NCI-H2107 (cell line): ENCODE measurements around the gene PCK1.

ENCODE experiments used
- DNase-seq: peaks from one replicate; lab custom pipeline; 2025; lab: John Stamatoyannopoulos, UW

The PCK1 gene

DNA sequence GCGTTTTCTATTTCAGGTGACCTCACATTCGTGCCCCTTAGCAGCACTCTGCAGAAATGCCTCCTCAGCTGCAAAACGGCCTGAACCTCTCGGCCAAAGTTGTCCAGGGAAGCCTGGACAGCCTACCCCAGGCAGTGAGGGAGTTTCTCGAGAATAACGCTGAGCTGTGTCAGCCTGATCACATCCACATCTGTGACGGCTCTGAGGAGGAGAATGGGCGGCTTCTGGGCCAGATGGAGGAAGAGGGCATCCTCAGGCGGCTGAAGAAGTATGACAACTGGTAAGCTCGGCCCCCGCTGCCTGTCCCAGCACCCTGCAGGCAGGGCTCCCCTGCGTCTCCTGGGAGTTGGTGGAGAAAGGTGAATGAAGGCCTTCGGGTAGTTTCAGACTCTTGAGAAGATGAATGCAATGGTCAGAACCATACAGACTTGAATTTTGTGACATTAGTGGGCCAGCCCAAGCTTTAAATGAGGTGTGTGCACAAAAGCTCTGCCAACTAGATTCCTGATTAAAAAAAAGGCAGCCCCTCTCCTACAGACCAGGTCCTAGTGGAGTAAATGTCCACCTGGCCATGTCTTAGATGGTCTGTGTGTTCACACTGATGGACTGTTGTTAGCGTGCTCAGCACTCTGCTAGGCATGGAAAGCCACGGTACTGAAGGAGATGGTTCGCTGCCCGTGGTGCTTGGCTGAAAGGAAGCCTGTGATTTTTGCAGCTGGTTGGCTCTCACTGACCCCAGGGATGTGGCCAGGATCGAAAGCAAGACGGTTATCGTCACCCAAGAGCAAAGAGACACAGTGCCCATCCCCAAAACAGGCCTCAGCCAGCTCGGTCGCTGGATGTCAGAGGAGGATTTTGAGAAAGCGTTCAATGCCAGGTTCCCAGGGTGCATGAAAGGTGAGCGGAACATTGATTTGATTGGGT is 708 bp downstream of the PCK1 start:
- DNase-seq, result no peak

DNA sequence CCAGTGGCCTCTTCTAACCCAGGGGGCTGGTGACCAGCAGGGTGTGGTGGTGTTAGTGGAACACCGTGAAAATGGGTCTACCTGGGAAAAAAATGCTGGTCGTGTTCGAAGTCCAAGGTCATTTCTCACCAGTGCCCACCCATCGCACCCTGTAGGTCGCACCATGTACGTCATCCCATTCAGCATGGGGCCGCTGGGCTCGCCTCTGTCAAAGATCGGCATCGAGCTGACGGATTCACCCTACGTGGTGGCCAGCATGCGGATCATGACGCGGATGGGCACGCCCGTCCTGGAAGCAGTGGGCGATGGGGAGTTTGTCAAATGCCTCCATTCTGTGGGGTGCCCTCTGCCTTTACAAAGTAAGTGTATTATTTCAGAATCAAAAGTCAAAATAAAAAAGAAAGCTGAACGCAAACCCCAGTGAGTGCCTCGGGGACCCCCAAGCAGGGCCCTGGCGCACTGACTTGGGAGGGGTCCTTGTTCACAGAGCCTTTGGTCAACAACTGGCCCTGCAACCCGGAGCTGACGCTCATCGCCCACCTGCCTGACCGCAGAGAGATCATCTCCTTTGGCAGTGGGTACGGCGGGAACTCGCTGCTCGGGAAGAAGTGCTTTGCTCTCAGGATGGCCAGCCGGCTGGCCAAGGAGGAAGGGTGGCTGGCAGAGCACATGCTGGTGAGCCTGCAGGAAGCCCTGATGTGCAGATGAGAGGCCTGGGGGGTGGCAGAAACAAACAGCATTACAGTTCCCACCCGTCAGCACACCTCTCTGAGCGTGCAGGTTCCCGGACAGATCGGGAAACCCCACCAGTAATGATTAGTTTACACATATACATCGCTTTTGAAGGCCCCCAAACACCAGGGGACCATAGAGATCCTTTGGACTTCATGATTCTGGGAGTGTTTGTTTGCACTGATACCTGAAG is 1.9 kb downstream of the PCK1 start:
- no peak for DNase-seq

DNA sequence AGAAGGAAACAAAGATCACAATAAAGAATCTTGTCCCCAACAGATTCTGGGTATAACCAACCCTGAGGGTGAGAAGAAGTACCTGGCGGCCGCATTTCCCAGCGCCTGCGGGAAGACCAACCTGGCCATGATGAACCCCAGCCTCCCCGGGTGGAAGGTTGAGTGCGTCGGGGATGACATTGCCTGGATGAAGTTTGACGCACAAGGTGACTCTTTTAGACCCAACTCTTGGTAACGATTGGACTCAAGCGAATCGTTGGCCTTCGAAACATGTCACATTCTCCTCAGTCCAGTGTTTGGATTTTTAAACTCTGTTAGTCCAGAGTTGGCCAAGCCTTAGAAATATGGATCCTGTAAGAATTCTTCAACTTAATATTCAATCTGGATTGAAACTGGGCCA is 2.6 kb downstream of the PCK1 start:
- no peak for DNase-seq

DNA sequence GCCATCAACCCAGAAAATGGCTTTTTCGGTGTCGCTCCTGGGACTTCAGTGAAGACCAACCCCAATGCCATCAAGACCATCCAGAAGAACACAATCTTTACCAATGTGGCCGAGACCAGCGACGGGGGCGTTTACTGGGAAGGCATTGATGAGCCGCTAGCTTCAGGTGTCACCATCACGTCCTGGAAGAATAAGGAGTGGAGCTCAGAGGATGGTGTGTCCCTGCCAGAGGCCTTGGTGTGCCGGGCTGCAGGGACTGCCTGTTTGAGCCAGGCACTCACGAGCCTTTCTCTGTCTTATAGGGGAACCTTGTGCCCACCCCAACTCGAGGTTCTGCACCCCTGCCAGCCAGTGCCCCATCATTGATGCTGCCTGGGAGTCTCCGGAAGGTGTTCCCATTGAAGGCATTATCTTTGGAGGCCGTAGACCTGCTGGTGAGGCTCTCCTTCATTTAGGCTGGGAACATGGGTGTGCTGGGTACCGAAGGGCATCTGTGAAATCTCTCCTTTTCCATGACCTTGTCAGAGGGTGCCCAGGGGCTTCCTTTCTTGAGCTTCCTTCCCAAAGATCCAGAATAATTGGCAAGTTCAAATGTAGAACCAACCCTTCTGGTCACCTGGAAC is 3.4 kb downstream of the PCK1 start:
- no peak for DNase-seq

DNA sequence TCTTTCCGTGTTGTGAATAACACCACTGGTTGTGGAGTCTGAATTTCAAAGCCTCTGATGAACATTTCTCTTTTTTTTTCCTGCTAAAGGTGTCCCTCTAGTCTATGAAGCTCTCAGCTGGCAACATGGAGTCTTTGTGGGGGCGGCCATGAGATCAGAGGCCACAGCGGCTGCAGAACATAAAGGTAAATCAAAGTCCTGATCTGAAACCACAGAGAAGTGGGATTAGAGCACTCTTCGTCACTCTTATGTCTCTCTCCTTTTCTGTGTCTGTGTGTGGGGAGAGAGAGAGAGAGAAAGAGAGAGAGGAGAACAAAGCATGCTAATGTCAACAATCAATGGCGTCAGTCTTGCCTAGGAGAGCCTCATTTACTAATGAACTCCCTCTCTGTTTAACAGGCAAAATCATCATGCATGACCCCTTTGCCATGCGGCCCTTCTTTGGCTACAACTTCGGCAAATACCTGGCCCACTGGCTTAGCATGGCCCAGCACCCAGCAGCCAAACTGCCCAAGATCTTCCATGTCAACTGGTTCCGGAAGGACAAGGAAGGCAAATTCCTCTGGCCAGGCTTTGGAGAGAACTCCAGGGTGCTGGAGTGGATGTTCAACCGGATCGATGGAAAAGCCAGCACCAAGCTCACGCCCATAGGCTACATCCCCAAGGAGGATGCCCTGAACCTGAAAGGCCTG is 4.2 kb downstream of the PCK1 start:
- DNase-seq, result no peak

DNA sequence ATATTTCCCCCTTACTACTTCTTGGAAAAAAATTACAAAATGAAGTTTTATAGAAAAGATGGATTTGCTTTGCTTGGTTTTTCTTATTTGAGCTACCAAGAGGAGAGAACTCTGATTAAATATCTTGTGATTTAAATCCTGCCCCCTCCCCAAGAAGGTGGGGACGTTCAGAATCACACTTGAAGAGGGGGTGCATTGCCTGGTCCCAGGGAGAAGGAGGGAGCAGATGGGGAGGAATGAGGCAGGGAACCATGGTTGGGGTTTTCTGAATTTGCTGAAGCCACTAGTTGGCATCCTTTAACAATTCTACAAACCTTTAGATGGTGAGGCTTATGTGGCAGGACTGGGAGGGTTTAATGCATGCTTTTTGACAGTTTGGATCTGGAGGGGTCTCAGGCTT is 5.5 kb downstream of the PCK1 start:
- DNase-seq, result no peak

DNA sequence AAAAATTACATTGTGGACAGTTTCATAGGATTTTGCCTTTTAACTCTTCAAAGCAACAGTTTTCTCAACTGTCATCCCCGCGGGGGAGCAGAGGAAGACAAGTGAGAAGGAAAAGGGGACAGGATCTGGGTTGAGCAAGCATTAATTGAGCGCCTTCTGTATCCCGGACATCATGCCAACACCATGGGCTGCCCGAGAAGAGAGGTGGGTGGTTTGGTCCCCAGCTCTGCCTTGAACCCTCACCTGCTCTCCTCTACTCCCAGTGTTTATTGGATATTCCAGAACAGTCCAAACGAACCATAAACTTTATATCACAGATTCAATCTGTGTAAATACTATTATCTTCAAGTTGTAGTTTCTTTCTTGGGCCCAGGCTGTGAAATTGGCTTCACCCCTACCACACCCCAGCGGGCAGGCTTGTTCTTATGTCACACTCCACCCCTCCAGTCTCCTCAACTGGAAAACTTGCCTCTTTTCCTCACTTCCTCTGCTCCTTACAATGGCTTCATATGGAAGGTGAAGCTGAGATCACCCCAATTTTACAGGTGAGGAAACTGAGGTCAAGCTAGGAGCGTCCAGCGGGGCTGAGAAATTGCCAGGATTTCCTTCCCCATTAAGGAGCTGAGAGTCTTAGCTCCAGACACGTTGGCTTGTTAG is 6.0 kb downstream of the PCK1 start:
- DNase-seq, result no peak

DNA sequence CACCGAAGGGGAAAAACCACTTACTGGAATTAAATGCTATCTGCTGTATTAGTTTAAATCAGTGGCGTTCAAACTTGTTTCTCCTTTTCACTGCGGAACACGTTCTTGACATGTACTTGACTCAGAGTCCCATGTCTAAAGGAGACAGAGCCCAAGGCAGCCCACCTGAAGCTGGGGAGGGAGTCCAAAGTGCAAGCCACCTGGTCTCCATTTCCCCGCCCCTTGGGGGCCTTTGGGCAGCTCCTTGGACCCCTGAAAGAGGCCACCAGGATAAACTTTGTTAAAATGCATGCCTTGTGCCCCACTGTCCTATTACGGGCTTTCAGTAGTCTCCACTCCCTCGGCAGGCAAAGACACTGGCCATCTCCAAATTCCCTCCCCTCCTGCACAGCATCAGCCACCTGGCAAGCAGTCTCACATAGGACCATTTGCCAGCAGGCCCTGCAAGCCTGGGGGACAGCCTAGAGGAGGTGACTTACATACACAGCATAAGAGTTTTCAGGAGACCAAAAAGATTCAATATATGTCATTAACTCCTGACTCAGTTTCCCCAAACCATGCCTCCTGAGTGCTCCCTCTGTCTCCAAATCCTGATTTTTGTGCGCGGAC is 6.7 kb downstream of the PCK1 start:
- DNase-seq, result no peak

DNA sequence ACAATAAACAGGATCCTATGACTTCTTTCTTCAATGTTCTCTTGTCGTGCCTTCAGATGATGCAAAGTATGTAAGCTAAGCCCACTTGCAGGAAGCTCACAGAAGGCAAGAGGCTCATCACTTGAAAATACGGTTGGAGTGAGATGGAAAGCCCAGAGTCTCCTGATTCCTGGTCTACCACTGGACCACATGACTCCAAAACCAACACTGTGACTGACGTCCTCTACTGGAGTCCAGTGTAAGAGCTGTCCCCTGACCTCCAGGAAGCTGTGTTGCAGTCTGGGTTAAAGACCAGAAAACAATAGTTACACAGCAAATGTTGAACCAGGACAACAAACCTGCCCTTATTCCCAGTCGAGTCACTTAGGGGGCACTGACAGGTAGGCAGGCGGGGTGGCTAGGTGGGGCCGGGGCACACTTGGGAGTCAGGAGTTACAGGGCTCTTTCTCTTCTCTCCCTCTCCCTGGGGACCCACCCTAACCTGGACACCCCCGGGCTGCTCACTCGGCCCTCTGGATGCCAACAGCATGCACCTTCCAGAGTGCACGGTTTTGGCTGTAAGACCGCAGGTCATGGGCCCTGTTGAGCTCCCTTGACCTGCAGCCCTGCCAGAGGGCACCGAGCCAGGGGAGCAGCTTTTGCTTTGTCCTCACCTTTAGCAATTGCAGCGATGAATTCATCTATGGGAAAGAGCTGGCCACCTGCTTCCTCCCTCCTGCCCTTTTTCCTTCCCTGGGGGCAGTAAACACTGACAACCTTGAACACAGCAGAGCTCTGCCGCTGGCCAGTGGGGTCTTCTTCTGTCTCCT is 7.4 kb downstream of the PCK1 start:
- DNase-seq, result no peak

DNA sequence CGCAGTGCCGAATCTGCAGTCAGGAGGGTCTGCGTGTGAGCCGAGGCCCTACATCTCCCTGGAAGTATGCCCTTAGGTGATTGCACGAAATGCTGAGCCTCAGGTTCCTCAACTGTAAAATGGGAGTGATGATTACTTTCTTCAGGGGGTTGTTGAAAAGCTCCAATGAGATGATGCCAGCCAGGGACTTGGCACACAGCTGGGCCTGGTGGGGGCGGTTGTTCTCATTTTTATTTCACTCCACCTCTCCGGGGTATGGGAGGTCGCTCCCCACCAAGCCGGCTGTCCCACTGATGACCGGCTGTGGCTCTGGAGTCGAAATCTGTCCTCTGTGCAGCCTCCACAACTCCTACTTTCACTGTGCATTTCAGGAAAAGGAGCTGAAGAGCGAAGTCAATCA is 8.1 kb downstream of the PCK1 start:
- no peak for DNase-seq

DNA sequence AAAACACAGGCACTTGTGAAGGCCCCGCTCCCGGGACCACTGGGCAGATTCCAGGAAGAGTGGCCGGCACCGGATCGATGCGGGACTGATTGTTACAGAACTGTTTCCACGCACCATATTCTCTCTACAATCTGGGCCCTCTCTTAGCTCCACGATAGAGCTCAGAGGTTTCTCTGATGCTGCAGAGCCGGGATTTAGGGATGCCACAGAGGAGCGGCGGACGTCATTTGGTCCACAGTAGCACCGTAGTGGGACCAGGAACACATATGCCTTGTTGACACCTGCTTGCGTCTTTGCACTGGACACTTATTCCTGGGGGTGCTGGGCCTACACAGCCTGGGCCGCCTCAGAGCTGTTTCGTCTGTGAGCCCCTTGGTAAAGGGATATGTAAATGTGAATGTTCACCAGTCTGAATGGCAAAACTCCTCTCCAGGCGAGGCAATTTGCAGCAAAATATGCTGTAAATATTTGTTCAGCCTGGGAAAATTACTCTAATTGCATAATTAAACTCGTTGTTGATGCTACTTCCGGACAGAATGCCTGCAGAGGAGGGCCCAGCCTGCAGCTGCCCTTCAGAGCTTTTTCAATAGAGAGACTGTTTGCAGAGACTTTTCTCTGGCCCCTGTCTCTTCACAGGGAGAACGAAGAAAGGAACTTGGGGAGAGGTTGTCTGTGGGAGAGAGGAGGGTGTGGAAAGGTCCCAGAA is 9.4 kb downstream of the PCK1 start:
- no peak for DNase-seq

DNA sequence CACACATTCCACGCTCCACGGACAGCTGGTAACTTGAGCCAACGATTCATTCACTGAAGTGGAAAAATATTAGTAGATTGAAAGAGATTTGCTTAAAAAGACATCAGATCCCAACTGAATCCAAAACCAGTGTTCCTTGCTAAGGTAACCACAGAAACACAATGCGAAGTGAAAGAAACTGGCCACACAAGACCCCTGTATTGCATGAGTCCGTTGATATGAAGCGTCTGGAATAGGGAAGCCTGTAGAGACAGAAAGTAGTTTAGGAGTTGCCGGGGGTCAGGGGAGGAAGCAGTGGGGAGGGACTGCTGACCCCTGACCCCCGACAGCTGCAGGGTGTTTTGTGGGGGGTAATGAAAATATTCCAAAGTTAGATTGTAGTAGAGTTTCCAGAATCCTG is 10.0 kb downstream of the PCK1 start:
- DNase-seq, result no peak

DNA sequence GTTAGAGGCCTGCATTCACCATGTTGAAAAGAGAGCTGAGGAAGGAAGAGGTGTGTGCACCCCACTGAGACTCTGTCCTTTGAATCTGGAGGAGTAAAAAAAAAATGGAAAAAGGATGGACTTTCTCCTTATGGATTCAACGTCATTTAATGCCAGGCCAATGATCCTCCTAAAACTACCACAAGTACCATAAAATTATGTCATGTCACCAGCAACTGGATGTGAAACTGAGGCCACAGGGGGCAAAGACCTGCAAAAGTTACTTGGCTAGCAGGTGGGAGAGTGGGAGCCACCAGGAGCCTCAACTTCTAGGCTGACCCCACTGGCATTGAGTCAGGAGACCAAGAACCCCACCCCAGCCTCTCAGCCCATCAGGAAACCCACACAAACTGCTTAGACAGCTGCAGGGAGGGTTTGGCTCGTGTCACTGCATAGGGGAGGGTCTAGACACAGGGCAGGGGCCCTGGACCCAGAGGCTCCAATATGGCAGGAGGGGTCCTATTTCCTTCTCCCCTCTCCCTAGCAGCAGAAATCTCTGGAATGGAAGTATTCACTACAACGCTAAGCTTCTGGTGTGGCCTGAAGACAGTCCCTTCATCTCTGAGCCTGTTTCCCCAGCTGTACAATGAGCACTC is 11.0 kb downstream of the PCK1 start:
- no peak for DNase-seq

DNA sequence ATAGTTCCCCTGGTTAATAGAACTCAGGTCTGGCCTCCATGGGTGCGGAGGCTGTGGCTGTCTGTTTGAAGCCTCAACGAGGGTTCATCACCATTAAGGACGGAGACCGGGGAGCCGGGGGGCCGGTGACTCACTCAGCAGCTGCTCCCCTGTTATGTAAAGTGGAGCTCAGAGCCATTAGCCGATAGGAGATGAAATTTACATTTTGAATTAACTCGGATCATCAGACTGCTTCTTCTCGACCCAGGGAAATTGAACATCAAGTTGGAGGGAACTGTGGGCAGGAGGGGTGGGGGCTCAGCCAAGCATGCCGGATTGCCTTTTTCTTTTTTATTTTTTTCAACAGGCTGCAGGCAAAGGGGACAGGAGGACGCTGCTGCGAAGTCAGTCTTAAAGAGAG is 12.3 kb downstream of the PCK1 start:
- DNase-seq, result no peak

DNA sequence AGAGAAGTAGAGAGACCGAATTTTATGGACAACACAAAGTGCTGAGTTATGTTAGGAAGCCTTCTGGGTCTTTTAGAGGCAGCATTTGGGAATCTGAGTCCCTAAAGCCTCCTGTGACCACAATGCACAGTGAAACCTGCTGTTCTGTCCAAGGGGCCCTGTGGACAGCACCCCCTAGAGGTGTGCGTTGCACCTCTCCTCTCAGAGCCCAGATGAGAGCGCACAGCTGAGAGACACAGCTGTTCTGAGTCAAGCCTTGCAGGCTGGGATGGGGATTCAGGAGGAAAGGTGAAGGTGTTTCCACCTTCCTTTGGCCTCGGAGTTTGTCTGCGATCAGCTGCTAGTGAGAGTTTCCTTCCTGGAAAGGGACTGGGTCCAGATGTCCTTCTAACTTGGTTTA is 13.0 kb downstream of the PCK1 start:
- no peak for DNase-seq

DNA sequence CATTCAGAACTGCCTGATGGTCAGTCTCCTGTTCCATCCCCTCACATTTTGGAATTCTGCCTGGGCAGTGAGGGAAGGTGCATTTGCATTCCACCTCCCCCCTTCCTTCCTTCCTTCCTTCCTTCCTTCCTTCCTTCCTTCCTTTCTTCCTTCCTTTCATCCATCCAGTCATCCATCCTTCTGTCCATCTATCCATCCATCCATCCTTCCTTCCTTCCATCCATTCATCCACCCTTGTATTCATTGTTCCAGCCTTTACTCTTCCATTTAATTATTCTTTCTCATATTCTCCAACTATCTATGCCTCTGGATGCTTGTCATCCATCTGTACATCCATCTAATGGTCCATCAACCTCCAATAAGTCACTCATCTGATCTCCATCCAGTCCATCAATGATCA is 14.0 kb downstream of the PCK1 start:
- DNase-seq, result no peak

DNA sequence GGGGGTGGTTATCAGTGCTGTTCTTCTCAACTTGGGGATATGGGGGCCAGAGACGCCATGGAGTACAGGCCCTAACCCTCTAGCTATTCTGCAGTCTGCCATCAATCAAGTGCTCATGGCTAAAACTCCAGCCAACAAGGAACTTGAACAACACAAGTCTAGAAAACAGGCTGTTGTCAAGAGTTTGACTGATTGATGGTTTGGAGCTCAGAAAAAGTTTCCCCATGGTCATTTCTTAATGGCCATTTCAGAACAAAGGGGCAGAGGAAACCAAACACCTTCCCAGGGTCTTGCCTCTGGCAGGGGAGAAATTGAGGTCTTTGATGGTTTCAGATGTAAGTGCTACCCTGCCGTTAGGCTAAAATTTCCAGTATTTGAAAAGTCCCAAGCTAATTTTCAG is 15.1 kb downstream of the PCK1 start:
- DNase-seq, result no peak

DNA sequence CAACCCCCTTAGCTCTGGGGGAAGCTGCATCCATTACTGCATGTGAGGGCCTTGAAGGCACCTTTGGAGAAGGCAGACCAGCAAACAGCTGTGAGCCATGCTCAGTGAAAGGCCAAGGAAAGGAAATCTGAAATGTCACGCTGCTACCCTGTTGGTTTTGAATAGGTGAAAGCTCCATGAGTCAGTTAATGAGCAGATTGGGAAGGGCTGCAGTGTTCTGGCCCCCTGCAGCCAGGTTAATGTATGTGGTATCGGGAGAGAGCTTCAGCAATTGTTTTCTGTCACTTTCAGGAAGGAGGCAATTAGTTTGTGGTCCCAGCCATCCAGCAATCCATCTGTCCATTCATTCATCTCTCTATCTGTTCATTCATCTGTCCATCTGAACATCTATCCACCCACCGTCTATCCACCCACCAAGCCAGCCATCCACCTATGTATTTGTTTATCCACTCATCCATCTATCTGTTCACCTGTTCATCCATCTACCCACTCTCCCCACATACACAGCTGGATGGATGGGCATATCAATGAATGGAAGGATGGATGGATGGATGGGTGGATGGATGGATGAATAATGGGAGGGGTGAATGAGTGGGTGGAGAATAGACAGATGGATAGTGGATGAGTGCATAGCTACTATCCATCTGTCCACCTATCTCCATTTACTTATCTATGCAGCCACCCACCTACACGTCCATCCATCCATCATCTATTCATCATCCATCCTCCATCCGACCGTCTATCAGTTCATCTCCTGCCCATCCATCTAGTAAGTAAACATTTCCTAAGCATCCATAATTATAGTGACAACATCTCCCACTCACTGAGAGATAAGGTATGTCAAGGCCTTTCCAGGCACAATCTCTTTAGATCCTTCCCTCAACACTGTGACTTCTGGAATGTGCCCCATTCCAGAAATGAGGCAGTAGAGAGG is 16.0 kb downstream of the PCK1 start:
- DNase-seq, result no peak
